Measurements from ENCODE around the gene OXNAD1.
A peak's percentile ranks its signal among the peaks of the same experiment; 100 is the strongest.

Gene OXNAD1

DNA sequence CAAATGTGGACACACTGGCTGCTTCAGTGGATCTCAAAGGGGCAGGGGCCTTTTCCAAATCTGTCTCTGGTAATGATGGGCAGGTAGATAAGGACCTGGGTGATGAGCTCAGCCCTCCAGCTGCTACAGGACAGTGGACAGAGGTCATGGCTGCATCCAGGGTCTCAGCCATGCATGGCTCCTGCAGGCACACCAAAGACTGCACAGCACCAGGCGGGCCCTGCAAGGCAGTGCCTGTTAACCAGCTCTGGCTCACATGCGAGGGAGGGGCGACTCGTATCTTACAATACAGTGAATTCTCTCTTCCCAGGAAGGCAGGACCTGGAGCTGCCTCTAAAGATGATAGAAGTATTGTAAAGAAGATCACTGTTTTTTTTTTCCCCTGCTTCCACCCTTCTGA is 58.7 kb downstream of the OXNAD1 start:
- Mint-ChIP-seq H3K27ac (no peak overlapping the region), H3K36me3 (ENCODE audit: low read depth) (peaks cover 58% of the 10 kb centered on the region)

DNA sequence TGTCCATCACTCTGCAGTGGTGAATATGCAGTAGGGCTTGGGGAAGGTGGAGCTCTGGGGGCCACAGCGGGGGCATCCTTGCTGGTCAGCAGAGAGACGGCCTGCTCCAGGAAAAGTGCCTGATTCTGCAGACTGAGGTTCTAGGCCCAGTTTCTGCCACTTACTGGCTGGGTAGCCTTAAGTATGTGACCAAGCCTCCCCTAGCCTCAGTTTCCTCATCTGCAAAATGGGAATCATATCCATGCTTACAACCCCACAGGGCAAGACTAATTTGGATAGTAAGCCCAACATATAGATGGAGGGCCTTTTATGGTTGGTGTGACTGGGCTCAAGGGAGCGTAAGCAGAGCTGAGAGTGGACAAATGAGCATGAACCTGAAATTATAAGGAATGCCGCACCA is 60.8 kb downstream of the OXNAD1 start:
- Mint-ChIP-seq H3K27me3 (ENCODE audit: low read depth) (no peaks in the 10 kb centered on the region), H3K36me3 (ENCODE audit: low read depth) (peaks cover 61% of the 10 kb centered on the region), H3K4me3 (no peak overlapping the region), H3K9me3 (no peaks in the 10 kb centered on the region), H3K27ac (no peak overlapping the region), H3K4me1 (ENCODE audit: low read depth) (peaks cover 10% of the 10 kb centered on the region)
- DNase-seq (ENCODE audit: low spot score) = no peak

More for the DNA sequence above, 58.7 kb downstream of the OXNAD1 start:
- H3K9me3 Mint-ChIP-seq = no peaks in the 10 kb centered on the region
- H3K4me3 Mint-ChIP-seq = no peak overlapping the region
- H3K27me3 Mint-ChIP-seq (ENCODE audit: low read depth) = no peaks in the 10 kb centered on the region
- peaks cover 28% of the 10 kb centered on the region for H3K4me1 Mint-ChIP-seq (ENCODE audit: low read depth)
- DNase-seq (ENCODE audit: low spot score) = no peak

GRCh38 chr3:16326724-16327349 is 61.8 kb downstream of the OXNAD1 start:
- Mint-ChIP-seq H3K36me3 (ENCODE audit: low read depth) (peaks cover 62% of the 10 kb centered on the region), H3K4me1 (ENCODE audit: low read depth) (peaks cover 5% of the 10 kb centered on the region), H3K9me3 (peaks cover 6% of the 10 kb centered on the region), H3K27me3 (ENCODE audit: low read depth) (no peaks in the 10 kb centered on the region), H3K27ac (no peak overlapping the region), H3K4me3 (no peak overlapping the region)
- no peak for DNase-seq (ENCODE audit: low spot score)

DNA sequence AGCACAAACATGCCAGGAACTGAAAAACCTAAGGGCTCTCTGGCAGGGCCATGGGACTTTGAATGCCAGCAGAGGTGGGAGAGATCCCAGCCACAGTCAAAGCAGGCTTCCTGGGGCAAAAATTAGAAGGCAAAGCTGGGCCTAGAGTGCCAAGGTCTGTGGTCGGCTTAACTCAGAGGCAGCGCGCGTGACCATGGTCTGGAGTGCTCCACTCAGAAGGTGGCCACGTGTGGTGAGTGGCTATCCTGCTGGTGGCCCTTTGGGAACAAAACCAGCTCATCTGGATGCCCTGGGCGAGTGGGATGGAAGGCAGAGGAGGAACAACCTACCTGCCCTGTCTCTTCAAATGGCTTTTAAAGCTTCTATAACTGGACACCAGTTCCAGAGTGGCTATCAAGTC is 63.1 kb downstream of the OXNAD1 start:
- Mint-ChIP-seq H3K27me3 (ENCODE audit: low read depth) (no peaks in the 10 kb centered on the region), H3K27ac (no peak overlapping the region), H3K36me3 (ENCODE audit: low read depth) (peaks cover 74% of the 10 kb centered on the region), H3K9me3 (peaks cover 16% of the 10 kb centered on the region), H3K4me3 (no peak overlapping the region), H3K4me1 (ENCODE audit: low read depth) (peaks cover 5% of the 10 kb centered on the region)
- DNase-seq (ENCODE audit: low spot score) = no peak

DNA sequence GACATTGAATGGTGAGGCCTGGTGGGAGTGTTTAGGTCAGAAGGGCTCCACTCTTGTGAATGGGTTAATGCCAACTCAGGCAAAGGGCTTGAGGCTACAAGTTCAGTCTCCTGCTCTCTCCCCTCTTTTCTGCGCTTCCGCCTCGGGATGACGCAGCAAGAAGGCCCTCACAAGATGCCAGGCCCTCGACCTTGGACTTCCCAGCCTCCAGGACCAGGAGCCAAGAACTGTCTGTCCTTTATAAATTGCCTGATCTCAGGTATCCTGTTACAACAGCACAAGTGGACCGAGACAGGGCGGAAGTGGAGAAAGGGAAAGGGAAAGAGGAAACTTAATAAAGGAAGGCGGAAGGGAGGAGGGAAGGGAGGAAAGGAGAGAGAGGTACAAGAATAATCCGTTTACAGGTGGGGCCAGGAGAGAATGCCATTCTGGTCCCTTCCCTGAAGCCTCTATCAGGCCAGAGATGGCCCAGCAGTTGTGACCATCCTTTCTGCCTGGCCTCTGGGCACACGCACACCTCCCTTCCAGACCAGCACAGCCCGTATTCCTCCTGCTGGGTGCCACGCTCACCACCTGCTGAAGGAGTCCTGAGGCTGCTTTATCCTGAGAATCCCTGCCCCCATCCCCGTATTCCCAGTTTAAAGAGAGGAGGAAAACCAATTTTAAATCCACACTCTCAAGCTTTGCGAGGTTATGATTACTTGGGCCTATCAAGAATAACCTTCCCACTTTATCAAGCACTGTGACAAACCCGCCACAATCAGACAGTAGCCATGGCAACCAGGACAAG is 64.2 kb downstream of the OXNAD1 start:
- no peak for DNase-seq (ENCODE audit: low spot score)
- H3K4me1 Mint-ChIP-seq (ENCODE audit: low read depth) = peaks cover 1% of the 10 kb centered on the region
- H3K36me3 Mint-ChIP-seq (ENCODE audit: low read depth) = peaks cover 74% of the 10 kb centered on the region
- no peak overlapping the region for H3K4me3 Mint-ChIP-seq
- H3K27ac Mint-ChIP-seq = no peak overlapping the region
- peaks cover 16% of the 10 kb centered on the region for H3K9me3 Mint-ChIP-seq
- no peaks in the 10 kb centered on the region for H3K27me3 Mint-ChIP-seq (ENCODE audit: low read depth)

DNA sequence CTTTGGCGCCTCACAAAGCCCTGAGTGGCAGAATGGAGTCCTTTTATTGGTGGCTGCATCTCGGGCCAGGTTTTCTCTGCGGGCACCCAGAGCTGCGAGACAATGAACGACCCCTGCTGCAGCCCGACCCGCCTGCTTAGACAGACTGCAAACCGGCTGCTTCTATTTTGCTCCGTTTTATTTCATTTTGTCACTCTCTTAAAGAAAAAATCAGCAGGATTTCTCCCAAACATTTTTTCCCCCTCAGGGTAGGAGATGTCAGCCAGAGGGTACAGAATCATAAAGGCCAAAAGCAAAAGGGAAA is 64.8 kb downstream of the OXNAD1 start:
- no peaks in the 10 kb centered on the region for H3K27me3 Mint-ChIP-seq (ENCODE audit: low read depth)
- no peak for DNase-seq (ENCODE audit: low spot score)
- H3K27ac Mint-ChIP-seq = no peak overlapping the region
- no peaks in the 10 kb centered on the region for H3K4me1 Mint-ChIP-seq (ENCODE audit: low read depth)
- peaks cover 16% of the 10 kb centered on the region for H3K9me3 Mint-ChIP-seq
- H3K36me3 Mint-ChIP-seq (ENCODE audit: low read depth) = peaks cover 74% of the 10 kb centered on the region
- no peak overlapping the region for H3K4me3 Mint-ChIP-seq

- Mint-ChIP-seq H3K4me1 (ENCODE audit: low read depth) (peaks cover under 1% of the 10 kb centered on the region), H3K27ac (no peak overlapping the region), H3K9me3 (peaks cover 16% of the 10 kb centered on the region), H3K27me3 (ENCODE audit: low read depth) (no peaks in the 10 kb centered on the region), H3K4me3 (no peak overlapping the region), H3K36me3 (ENCODE audit: low read depth) (peaks cover 76% of the 10 kb centered on the region)
- no peak for DNase-seq (ENCODE audit: low spot score)
These were observed 65.3 kb downstream of the OXNAD1 start for GRCh38 chr3:16330351-16330750.

GRCh38 chr3:16331319-16331883 is 66.4 kb downstream of the OXNAD1 start:
- no peak overlapping the region for H3K4me3 Mint-ChIP-seq
- H3K27me3 Mint-ChIP-seq (ENCODE audit: low read depth) = no peaks in the 10 kb centered on the region
- peak overlapping the region; percentile 2 for H3K27ac Mint-ChIP-seq
- peaks cover 16% of the 10 kb centered on the region for H3K9me3 Mint-ChIP-seq
- DNase-seq (ENCODE audit: low spot score) = no peak
- peaks cover 78% of the 10 kb centered on the region for H3K36me3 Mint-ChIP-seq (ENCODE audit: low read depth)
- peaks cover 4% of the 10 kb centered on the region for H3K4me1 Mint-ChIP-seq (ENCODE audit: low read depth)

DNA sequence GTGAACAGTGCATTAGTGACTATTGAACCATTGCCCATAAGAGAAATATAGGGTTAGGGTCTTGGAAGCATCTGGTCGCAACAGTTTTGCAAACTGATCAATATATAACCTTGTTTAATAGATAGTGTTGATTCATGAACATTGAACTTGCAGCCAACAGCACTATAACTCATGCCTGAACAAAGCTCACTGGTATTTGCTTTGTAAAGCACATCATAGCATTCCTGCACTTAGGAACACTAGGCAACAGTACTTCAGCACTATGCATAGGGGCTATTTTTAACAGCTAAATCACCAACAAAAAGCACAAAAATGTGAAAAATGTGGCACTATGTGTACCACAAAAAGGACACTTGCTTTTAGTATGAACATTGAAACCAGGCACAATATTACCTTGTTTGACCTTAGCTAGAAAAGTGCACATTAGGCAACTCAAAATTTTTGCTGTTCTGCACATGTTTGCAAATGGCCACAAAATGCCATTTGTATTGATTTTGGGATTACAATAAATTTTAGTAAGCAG is 68.0 kb downstream of the OXNAD1 start:
- peaks cover 16% of the 10 kb centered on the region for H3K9me3 Mint-ChIP-seq
- no peak overlapping the region for H3K4me3 Mint-ChIP-seq
- H3K27ac Mint-ChIP-seq = no peak overlapping the region
- no peaks in the 10 kb centered on the region for H3K27me3 Mint-ChIP-seq (ENCODE audit: low read depth)
- H3K4me1 Mint-ChIP-seq (ENCODE audit: low read depth) = peaks cover 9% of the 10 kb centered on the region
- peaks cover 72% of the 10 kb centered on the region for H3K36me3 Mint-ChIP-seq (ENCODE audit: low read depth)
- no peak for DNase-seq (ENCODE audit: low spot score)

DNA sequence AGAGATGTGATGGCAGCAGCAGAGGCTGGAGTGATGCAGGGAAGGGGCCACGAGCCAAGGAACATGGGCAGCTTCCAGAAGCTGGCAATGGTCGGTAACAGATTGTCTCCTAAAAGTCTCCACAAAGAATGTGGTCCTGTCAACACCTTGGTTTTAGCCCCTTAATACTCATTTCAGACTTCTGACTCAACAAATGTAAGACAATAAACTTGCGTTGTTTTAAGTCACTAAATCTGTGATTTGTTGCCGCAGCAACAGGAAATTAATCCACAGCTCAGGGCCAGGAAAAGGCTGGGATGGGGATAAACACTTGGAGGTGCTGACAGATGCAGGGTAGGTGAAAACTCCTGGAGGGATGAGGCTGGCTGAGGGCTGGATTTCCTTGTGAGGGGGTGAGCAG is 69.9 kb downstream of the OXNAD1 start:
- no peak for DNase-seq (ENCODE audit: low spot score)
- peaks cover 27% of the 10 kb centered on the region for H3K4me1 Mint-ChIP-seq (ENCODE audit: low read depth)
- H3K27me3 Mint-ChIP-seq (ENCODE audit: low read depth) = no peaks in the 10 kb centered on the region
- no peak overlapping the region for H3K27ac Mint-ChIP-seq
- no peak overlapping the region for H3K4me3 Mint-ChIP-seq
- H3K36me3 Mint-ChIP-seq (ENCODE audit: low read depth) = peaks cover 71% of the 10 kb centered on the region
- H3K9me3 Mint-ChIP-seq = peaks cover 16% of the 10 kb centered on the region

DNA sequence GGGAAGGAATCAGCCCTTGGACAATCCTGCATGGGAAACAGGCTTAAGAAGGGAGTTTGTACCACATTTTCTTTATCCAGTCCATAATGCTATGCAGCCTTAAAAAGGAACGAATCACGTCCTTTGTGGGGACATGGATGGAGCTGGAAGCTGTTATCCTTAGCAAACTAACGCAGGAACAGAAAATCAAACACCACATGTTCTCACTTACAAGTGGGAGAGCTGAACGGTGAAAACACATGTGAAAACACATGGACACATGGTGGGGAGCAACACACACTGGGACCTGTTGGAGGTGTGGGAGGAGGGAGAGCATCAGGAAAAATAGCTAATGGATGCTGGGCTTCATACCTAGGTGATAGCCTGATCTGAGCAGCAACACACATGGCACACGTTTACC is 70.3 kb downstream of the OXNAD1 start:
- Mint-ChIP-seq H3K27me3 (ENCODE audit: low read depth) (no peaks in the 10 kb centered on the region), H3K4me3 (no peak overlapping the region), H3K4me1 (ENCODE audit: low read depth) (peaks cover 30% of the 10 kb centered on the region), H3K9me3 (peaks cover 16% of the 10 kb centered on the region), H3K36me3 (ENCODE audit: low read depth) (peaks cover 71% of the 10 kb centered on the region), H3K27ac (peak overlapping the region; percentile 46)
- no peak for DNase-seq (ENCODE audit: low spot score)

GRCh38 chr3:16335772-16336645 is 71.0 kb downstream of the OXNAD1 start:
- no peak for DNase-seq (ENCODE audit: low spot score)
- H3K36me3 Mint-ChIP-seq (ENCODE audit: low read depth) = peaks cover 69% of the 10 kb centered on the region
- H3K9me3 Mint-ChIP-seq = peaks cover 16% of the 10 kb centered on the region
- H3K27ac Mint-ChIP-seq = peak overlapping the region; percentile 46
- no peak overlapping the region for H3K4me3 Mint-ChIP-seq
- no peaks in the 10 kb centered on the region for H3K27me3 Mint-ChIP-seq (ENCODE audit: low read depth)
- H3K4me1 Mint-ChIP-seq (ENCODE audit: low read depth) = peaks cover 33% of the 10 kb centered on the region

- Mint-ChIP-seq H3K9me3 (peaks cover 10% of the 10 kb centered on the region), H3K27ac (no peak overlapping the region), H3K4me1 (ENCODE audit: low read depth) (peaks cover 33% of the 10 kb centered on the region), H3K4me3 (no peak overlapping the region), H3K36me3 (ENCODE audit: low read depth) (peaks cover 61% of the 10 kb centered on the region), H3K27me3 (ENCODE audit: low read depth) (no peaks in the 10 kb centered on the region)
- DNase-seq (ENCODE audit: low spot score) = no peak
These were observed 71.8 kb downstream of the OXNAD1 start for GRCh38 chr3:16336825-16337224.
